Tibial nerve (tissue), 4 donors: ENCODE data around the gene SLC6A6.

ENCODE experiments used
- EP300 ChIP-seq, 2 donors: sonication (generic); formaldehyde crosslinking; IDR thresholded peaks; one replicate each; pipeline ENCODE4 v1.6.1; 2017; ENCODE audit warnings: antibody characterized with exemption in 2 of 2, mild to moderate bottlenecking in 1 of 2
- TF ChIP-seq, protein P1 (sequence below), 5 experiments: fragments of 200-600 bp in 3 of 5; fragments of 450-650 bp in 2 of 5; sonication (generic) in 3 of 5; IDR thresholded peaks; one replicate each; pipeline ENCODE4 v1.5.1; 2016 to 2019; ENCODE audit warnings: antibody characterized with exemption in 5 of 5, mild to moderate bottlenecking in 3 of 5, moderate library complexity in 2 of 5

- TF ChIP-seq, protein P1, sequence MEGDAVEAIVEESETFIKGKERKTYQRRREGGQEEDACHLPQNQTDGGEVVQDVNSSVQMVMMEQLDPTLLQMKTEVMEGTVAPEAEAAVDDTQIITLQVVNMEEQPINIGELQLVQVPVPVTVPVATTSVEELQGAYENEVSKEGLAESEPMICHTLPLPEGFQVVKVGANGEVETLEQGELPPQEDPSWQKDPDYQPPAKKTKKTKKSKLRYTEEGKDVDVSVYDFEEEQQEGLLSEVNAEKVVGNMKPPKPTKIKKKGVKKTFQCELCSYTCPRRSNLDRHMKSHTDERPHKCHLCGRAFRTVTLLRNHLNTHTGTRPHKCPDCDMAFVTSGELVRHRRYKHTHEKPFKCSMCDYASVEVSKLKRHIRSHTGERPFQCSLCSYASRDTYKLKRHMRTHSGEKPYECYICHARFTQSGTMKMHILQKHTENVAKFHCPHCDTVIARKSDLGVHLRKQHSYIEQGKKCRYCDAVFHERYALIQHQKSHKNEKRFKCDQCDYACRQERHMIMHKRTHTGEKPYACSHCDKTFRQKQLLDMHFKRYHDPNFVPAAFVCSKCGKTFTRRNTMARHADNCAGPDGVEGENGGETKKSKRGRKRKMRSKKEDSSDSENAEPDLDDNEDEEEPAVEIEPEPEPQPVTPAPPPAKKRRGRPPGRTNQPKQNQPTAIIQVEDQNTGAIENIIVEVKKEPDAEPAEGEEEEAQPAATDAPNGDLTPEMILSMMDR (IDR thresholded peaks at IDR 0.05) = no peak
- TF ChIP-seq EP300 (IDR thresholded peaks at IDR 0.05) = no peak
Observed at GRCh38 chr3:14423197-14423743, 20.9 kb downstream of the SLC6A6 start.
